HUES64 (cell line): ENCODE measurements around the gene C11orf21.

ENCODE experiments used
- H3K27ac ChIP-seq: 2 replicates; pipeline ENCODE4 v1.7.0; 2013; ENCODE audit warnings: low read depth, low read length, inconsistent platforms
- H3K27me3 ChIP-seq: 2 replicates; pipeline ENCODE4 v1.6.1; 2013; ENCODE audit warnings: mild to moderate bottlenecking, low read length; ENCODE audit not compliant: insufficient read depth
- H3K36me3 ChIP-seq: 2 replicates; pipeline ENCODE4 v1.6.1; 2013; ENCODE audit warnings: mild to moderate bottlenecking, low read length; ENCODE audit not compliant: insufficient read depth
- H3K4me1 ChIP-seq: 2 replicates; pipeline ENCODE4 v1.6.1; 2013; ENCODE audit warnings: mild to moderate bottlenecking, low read length, moderate library complexity; ENCODE audit not compliant: insufficient read depth
- H3K4me3 ChIP-seq: 2 replicates; pipeline ENCODE4 v1.5.1; 2013; ENCODE audit warnings: mild to moderate bottlenecking, low read length, moderate library complexity
- H3K9ac ChIP-seq: 2 replicates; pipeline ENCODE4 v1.6.1; 2013; ENCODE audit warnings: mild to moderate bottlenecking, low read depth, low read length
- H3K9me3 ChIP-seq: 2 replicates; pipeline ENCODE4 v1.6.1; 2013; ENCODE audit warnings: low read depth, low read length; ENCODE audit not compliant: insufficient read depth
- WGBS: fragments of 150-250, 120-280 bp; methylation state at CpG from one replicate; pipeline ENCODE4 v1.1.7; 2013; ENCODE audit warnings: missing lambda C conversion rate; 5-methylcytosine and 5-hydroxymethylcytosine counted together

The C11orf21 gene

GRCh38 chr11:2259897-2260451 is 41.7 kb downstream of the C11orf21 start:
- Histone ChIP-seq H3K4me3 (no peak overlapping the region), H3K9ac (no peak overlapping the region)

GRCh38 chr11:2259466-2259830 is 42.3 kb downstream of the C11orf21 start:
- H3K27me3 ChIP-seq = peaks cover 4% of the 10 kb centered on the region; the same call in 1 of the 2 replicates
- H3K36me3 ChIP-seq = no peaks in the 10 kb centered on the region
- 93% methylated on average over 8 of the region's 8 CpGs for WGBS

More at GRCh38 chr11:2259897-2260451, 41.7 kb downstream of the C11orf21 start:
- Histone ChIP-seq H3K4me1 (no peaks in the 10 kb centered on the region), H3K27me3 (peaks cover 9% of the 10 kb centered on the region), H3K36me3 (no peaks in the 10 kb centered on the region), H3K27ac (no peak overlapping the region), H3K9me3 (no peaks in the 10 kb centered on the region)
- 82% methylated on average over 12 of the region's 12 CpGs for WGBS

GRCh38 chr11:2258501-2259465 is 42.9 kb downstream of the C11orf21 start:
- Histone ChIP-seq H3K36me3 (no peaks in the 10 kb centered on the region), H3K9ac (no peak overlapping the region), H3K4me1 (no peaks in the 10 kb centered on the region), H3K4me3 (no peak overlapping the region), H3K27me3 (peaks cover under 1% of the 10 kb centered on the region; the same call in 1 of the 2 replicates), H3K27ac (no peak overlapping the region), H3K9me3 (no peaks in the 10 kb centered on the region)
- 93% methylated on average over 29 of the region's 29 CpGs for WGBS

More at GRCh38 chr11:2259466-2259830, 42.3 kb downstream of the C11orf21 start:
- no peaks in the 10 kb centered on the region for H3K9me3 ChIP-seq
- no peak overlapping the region for H3K4me3 ChIP-seq
- H3K27ac ChIP-seq = no peak overlapping the region
- no peak overlapping the region for H3K9ac ChIP-seq
- no peaks in the 10 kb centered on the region for H3K4me1 ChIP-seq

- Histone ChIP-seq H3K4me3 (no peak overlapping the region), H3K27ac (no peak overlapping the region), H3K9me3 (no peaks in the 10 kb centered on the region), H3K9ac (no peak overlapping the region), H3K4me1 (no peaks in the 10 kb centered on the region), H3K36me3 (no peaks in the 10 kb centered on the region), H3K27me3 (no peaks in the 10 kb centered on the region; the same call in 1 of the 2 replicates)
- 91% methylated on average over 31 of the region's 31 CpGs for WGBS
Observed at GRCh38 chr11:2256951-2257700, 44.6 kb downstream of the C11orf21 start.

- whole genome bisulfite sequencing = 86% methylated on average over 14 of the region's 14 CpGs
- no peaks in the 10 kb centered on the region for H3K4me1 ChIP-seq
- no peak overlapping the region for H3K4me3 ChIP-seq
- no peaks in the 10 kb centered on the region for H3K9me3 ChIP-seq
- H3K27ac ChIP-seq = no peak overlapping the region
- no peaks in the 10 kb centered on the region; the same call in 1 of the 2 replicates for H3K27me3 ChIP-seq
- H3K9ac ChIP-seq = no peak overlapping the region
- no peaks in the 10 kb centered on the region for H3K36me3 ChIP-seq
Observed at GRCh38 chr11:2256293-2256913, 45.3 kb downstream of the C11orf21 start.

- H3K27me3 ChIP-seq = peaks cover 3% of the 10 kb centered on the region; the same call in 1 of the 2 replicates
- WGBS = 87% methylated on average over 2 of the region's 6 CpGs
- H3K36me3 ChIP-seq = no peaks in the 10 kb centered on the region
Observed at GRCh38 chr11:2252018-2252417, 49.7 kb downstream of the C11orf21 start.

GRCh38 chr11:2251138-2251537 is 50.6 kb downstream of the C11orf21 start:
- Histone ChIP-seq H3K4me1 (no peaks in the 10 kb centered on the region), H3K4me3 (no peak overlapping the region), H3K27ac (no peak overlapping the region), H3K27me3 (peaks cover 3% of the 10 kb centered on the region; the same call in 1 of the 2 replicates), H3K36me3 (no peaks in the 10 kb centered on the region), H3K9ac (no peak overlapping the region), H3K9me3 (no peaks in the 10 kb centered on the region)
- WGBS = 86% methylated on average over 6 of the region's 6 CpGs

More at GRCh38 chr11:2252018-2252417, 49.7 kb downstream of the C11orf21 start:
- H3K9me3 ChIP-seq = no peaks in the 10 kb centered on the region
- H3K27ac ChIP-seq = no peak overlapping the region
- no peaks in the 10 kb centered on the region for H3K4me1 ChIP-seq
- no peak overlapping the region for H3K4me3 ChIP-seq
- no peak overlapping the region for H3K9ac ChIP-seq

- Histone ChIP-seq H3K4me3 (no peak overlapping the region), H3K4me1 (no peaks in the 10 kb centered on the region), H3K27ac (no peak overlapping the region), H3K9ac (no peak overlapping the region), H3K27me3 (peaks cover 7% of the 10 kb centered on the region; the same call in 1 of the 2 replicates), H3K36me3 (no peaks in the 10 kb centered on the region), H3K9me3 (no peaks in the 10 kb centered on the region)
- whole genome bisulfite sequencing = 84% methylated on average over 8 of the region's 8 CpGs
Observed at GRCh38 chr11:2250485-2250884, 51.2 kb downstream of the C11orf21 start.

GRCh38 chr11:2250041-2250440 is 51.7 kb downstream of the C11orf21 start:
- H3K4me1 ChIP-seq = no peaks in the 10 kb centered on the region
- no peak overlapping the region for H3K9ac ChIP-seq
- no peaks in the 10 kb centered on the region for H3K9me3 ChIP-seq
- WGBS = 95% methylated on average over 9 of the region's 9 CpGs
- no peaks in the 10 kb centered on the region for H3K36me3 ChIP-seq
- no peak overlapping the region for H3K4me3 ChIP-seq
- peaks cover 11% of the 10 kb centered on the region; the same call in 1 of the 2 replicates for H3K27me3 ChIP-seq
- no peak overlapping the region for H3K27ac ChIP-seq

GRCh38 chr11:2249189-2249916 is 52.4 kb downstream of the C11orf21 start:
- Histone ChIP-seq H3K4me1 (no peaks in the 10 kb centered on the region), H3K27me3 (peaks cover 14% of the 10 kb centered on the region; the same call in 1 of the 2 replicates), H3K36me3 (no peaks in the 10 kb centered on the region), H3K9me3 (no peaks in the 10 kb centered on the region), H3K9ac (no peak overlapping the region), H3K4me3 (no peak overlapping the region), H3K27ac (no peak overlapping the region)
- WGBS = 90% methylated on average over 20 of the region's 20 CpGs
